SK-N-SH treated with all-trans-retinoic acid at 6 μM for 48 hours (cell line): Measurements from ENCODE around the gene GLRX3.

Source experiments
- ATAC-seq: fragments of 200-7000 bp; cut with Tn5 transposase; 3 replicates; pipeline ENCODE4 v1.9.1; 2020; ENCODE audit warnings: mild to moderate bottlenecking, moderate library complexity
- ARNTL ChIP-seq: fragments of 450-650 bp; formaldehyde crosslinking; IDR thresholded peaks from 2 replicates; pipeline ENCODE4 v1.5.0; 2020; ENCODE audit warnings: low read depth, mild to moderate bottlenecking, moderate library complexity, borderline replicate concordance
- ESRRG ChIP-seq: fragments of 250-450 bp; sonication (Bioruptor Pico); IDR thresholded peaks from 2 replicates; pipeline ENCODE4 v1.6.1; 2021; ENCODE audit warnings: mild to moderate bottlenecking
- GLIS3 ChIP-seq: fragments of 250-450 bp; sonication (Bioruptor Pico); IDR thresholded peaks from 2 replicates; pipeline ENCODE4 v1.5.0; 2020; ENCODE audit warnings: mild to moderate bottlenecking, moderate library complexity
- ISL1 ChIP-seq: fragments of 250-450 bp; sonication (Bioruptor Pico); IDR thresholded peaks from 2 replicates; pipeline ENCODE4 v2.1.2; 2022; ENCODE audit warnings: mild to moderate bottlenecking, moderate library complexity
- PPARA ChIP-seq: fragments of 250-450 bp; sonication (Bioruptor Pico); IDR thresholded peaks from 2 replicates; pipeline ENCODE4 v1.5.0; 2020; ENCODE audit warnings: mild to moderate bottlenecking, borderline replicate concordance
- RARB ChIP-seq: fragments of 250-450 bp; sonication (Bioruptor Pico); IDR thresholded peaks from 2 replicates; pipeline ENCODE4 v1.8.0; 2021; ENCODE audit warnings: mild to moderate bottlenecking, moderate library complexity
- SNAI2 ChIP-seq: fragments of 250-450 bp; sonication (Bioruptor Pico); IDR thresholded peaks from 2 replicates; pipeline ENCODE4 v1.5.0; 2020; ENCODE audit warnings: mild to moderate bottlenecking, moderate library complexity
- TOX ChIP-seq: fragments of 250-450 bp; sonication (Bioruptor Pico); IDR thresholded peaks from 2 replicates; pipeline ENCODE4 v1.8.0; 2021; ENCODE audit warnings: mild to moderate bottlenecking, moderate library complexity, borderline replicate concordance
- ZC3H10 ChIP-seq: fragments of 250-450 bp; sonication (Bioruptor Pico); IDR thresholded peaks from 2 replicates; pipeline ENCODE4 v1.5.1; 2021; ENCODE audit warnings: mild to moderate bottlenecking, moderate library complexity
- ZFP30 ChIP-seq: fragments of 450-650 bp; formaldehyde crosslinking; IDR thresholded peaks from 2 replicates; pipeline ENCODE4 v1.5.0; 2022; ENCODE audit warnings: mild to moderate bottlenecking, moderate library complexity
- ZNF565 ChIP-seq: fragments of 450-650 bp; formaldehyde crosslinking; conservative IDR thresholded peaks from 2 replicates; pipeline ENCODE4 v1.5.0; 2020; ENCODE audit warnings: low read depth, mild to moderate bottlenecking, moderate library complexity
- ZNF70 ChIP-seq: fragments of 450-650 bp; formaldehyde crosslinking; IDR thresholded peaks from 2 replicates; pipeline ENCODE4 v1.5.0; 2020; ENCODE audit warnings: mild to moderate bottlenecking, moderate library complexity
- ZNF8 ChIP-seq: fragments of 450-650 bp; formaldehyde crosslinking; IDR thresholded peaks from 2 replicates; pipeline ENCODE4 v1.5.0; 2020; ENCODE audit warnings: mild to moderate bottlenecking, moderate library complexity
- TF ChIP-seq, protein P1 (sequence below): fragments of 250-450 bp; sonication (Bioruptor Pico); IDR thresholded peaks from 2 replicates; pipeline ENCODE4 v1.5.1; 2021; ENCODE audit warnings: mild to moderate bottlenecking, moderate library complexity
- TF ChIP-seq, protein P2 (sequence below): fragments of 250-450 bp; sonication (Bioruptor Pico); IDR thresholded peaks from 2 replicates; pipeline ENCODE4 v1.5.0; 2020; ENCODE audit warnings: mild to moderate bottlenecking, moderate library complexity
- TF ChIP-seq, protein P3 (sequence below): fragments of 250-450 bp; sonication (Bioruptor Pico); IDR thresholded peaks from 2 replicates; pipeline ENCODE4 v1.8.0; 2021; ENCODE audit warnings: low read depth, mild to moderate bottlenecking, moderate library complexity, borderline replicate concordance
- TF ChIP-seq, protein P4 (sequence below): fragments of 250-450 bp; sonication (Bioruptor Pico); IDR thresholded peaks from 2 replicates; pipeline ENCODE4 v1.5.1; 2020; ENCODE audit warnings: low read depth, mild to moderate bottlenecking, moderate library complexity

The GLRX3 gene

DNA sequence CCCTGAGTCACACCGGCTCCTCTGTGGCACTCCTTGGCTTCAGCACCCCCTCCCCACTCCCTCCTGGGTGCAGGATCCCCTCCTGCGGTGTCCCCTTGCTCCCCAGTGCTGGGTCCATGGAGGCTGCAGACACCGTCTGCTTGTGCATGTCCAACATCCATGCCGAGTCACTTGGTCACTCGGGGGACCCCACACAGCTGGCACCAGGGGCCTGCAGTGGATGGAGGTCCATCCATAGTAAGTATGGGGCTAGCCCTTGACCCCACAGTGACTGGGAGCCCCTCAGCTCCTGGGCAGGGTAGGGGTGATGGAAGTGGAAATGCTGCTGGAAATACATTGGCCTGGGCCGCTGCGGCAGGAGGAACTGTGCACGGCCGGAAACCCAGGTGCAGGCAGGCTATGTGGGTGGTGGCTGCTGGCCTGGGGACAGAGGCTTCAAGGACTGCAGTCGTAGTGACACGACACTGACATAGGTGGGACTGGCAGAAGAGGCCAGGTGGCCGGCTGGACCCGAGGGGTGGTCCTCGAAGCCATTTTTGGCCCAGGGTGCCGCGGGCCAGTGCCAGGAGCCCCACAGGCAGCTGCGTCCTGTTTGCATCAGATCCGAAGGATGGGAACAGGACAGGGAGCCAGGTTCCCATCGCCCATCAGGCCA, 58.9 kb downstream of the GLRX3 start (continued):
- TF ChIP-seq, protein P1, sequence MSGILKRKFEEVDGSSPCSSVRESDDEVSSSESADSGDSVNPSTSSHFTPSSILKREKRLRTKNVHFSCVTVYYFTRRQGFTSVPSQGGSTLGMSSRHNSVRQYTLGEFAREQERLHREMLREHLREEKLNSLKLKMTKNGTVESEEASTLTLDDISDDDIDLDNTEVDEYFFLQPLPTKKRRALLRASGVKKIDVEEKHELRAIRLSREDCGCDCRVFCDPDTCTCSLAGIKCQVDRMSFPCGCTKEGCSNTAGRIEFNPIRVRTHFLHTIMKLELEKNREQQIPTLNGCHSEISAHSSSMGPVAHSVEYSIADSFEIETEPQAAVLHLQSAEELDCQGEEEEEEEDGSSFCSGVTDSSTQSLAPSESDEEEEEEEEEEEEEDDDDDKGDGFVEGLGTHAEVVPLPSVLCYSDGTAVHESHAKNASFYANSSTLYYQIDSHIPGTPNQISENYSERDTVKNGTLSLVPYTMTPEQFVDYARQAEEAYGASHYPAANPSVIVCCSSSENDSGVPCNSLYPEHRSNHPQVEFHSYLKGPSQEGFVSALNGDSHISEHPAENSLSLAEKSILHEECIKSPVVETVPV = no peak
- TF ChIP-seq ISL1 = no peak
- TF ChIP-seq, protein P2, sequence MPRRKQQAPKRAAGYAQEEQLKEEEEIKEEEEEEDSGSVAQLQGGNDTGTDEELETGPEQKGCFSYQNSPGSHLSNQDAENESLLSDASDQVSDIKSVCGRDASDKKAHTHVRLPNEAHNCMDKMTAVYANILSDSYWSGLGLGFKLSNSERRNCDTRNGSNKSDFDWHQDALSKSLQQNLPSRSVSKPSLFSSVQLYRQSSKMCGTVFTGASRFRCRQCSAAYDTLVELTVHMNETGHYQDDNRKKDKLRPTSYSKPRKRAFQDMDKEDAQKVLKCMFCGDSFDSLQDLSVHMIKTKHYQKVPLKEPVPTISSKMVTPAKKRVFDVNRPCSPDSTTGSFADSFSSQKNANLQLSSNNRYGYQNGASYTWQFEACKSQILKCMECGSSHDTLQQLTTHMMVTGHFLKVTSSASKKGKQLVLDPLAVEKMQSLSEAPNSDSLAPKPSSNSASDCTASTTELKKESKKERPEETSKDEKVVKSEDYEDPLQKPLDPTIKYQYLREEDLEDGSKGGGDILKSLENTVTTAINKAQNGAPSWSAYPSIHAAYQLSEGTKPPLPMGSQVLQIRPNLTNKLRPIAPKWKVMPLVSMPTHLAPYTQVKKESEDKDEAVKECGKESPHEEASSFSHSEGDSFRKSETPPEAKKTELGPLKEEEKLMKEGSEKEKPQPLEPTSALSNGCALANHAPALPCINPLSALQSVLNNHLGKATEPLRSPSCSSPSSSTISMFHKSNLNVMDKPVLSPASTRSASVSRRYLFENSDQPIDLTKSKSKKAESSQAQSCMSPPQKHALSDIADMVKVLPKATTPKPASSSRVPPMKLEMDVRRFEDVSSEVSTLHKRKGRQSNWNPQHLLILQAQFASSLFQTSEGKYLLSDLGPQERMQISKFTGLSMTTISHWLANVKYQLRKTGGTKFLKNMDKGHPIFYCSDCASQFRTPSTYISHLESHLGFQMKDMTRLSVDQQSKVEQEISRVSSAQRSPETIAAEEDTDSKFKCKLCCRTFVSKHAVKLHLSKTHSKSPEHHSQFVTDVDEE (CRISPR knock-in tag) = no peak

DNA sequence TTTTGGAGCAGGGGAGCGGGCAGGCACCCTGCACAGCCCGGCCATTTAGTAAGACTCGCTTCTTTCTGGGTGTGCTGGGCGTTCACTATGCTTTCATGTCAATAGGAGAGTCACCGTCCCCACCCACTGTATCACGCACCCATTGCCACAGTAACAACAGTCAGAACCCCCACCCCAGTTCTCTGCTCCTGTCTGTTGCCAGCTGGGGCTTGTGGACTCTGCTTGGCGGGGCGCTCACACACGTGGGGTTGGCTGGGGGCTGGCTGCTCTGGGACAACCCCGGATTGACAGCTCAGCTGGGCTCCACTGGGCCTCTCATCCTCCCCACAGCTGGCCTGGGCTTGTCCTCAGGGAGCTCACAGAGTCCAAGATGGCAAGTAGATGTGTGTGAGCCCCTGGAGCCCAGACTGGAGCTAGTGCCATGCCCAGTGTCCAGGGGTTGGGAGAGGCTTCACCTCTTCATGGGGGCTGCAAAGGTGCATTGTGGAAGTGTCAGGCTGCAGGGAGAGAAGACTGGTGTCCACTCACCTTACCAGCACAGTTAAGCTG, 59.6 kb downstream of the GLRX3 start:
- ATAC-seq = no peak

DNA sequence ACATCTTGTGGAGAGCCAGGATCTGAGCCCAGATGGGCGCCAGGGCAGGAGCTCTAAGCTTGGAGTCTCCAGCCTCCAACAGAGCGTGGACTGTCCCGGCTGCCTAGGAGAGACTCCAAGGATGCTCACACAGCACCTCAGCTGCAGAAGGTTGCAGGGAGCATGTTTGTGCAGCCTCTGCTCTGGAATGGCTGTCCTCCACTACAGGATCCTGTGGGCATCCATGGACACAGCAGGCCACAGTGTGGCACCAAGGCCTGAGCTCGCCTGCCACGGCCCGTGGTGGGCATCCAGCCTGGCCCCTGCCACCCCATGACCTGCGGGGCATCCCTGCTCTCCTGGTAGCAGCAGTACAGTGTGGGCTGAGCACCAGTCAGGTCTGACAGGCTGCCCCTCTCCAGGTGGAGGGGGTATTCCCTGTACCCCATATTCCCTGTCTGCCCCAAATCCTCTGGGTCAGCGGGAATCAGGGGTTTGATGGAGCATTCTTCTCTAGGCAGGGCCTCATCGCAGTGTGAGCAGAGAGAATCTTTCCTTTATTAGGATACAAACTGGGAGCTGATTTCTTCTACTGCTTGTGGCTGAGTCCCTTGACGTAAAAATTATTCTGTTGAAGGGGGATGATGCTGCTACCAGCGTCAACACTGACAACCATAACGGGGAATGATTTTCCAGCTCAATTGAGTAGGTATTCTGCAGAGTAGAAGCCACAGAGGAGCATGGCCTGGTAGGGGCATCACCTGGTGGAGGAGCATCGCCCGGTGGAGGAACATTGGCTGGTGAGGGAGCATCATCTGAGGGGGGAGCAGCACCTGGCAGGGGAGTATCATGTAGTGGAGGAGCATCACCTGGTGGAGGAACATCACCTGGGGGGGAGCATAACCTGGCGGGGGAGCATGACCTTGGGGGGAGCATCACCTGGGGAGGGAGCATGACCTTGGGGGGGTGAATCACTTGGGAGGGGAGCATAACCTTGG, 60.6 kb downstream of the GLRX3 start:
- ATAC-seq = no peak
- TF ChIP-seq GLIS3 (no peak), ZNF565 (CRISPR knock-in tag) (no peak), PPARA (CRISPR knock-in tag) (no peak), ZC3H10 (CRISPR knock-in tag) (no peak), ZNF8 (no peak), ESRRG (CRISPR knock-in tag) (no peak), ISL1 (no peak), ZNF70 (CRISPR knock-in tag) (no peak), ZFP30 (CRISPR knock-in tag) (no peak), ARNTL (CRISPR knock-in tag) (no peak), SNAI2 (CRISPR knock-in tag) (no peak), TOX (CRISPR knock-in tag) (no peak), RARB (CRISPR knock-in tag) (no peak)
- TF ChIP-seq, protein P3, sequence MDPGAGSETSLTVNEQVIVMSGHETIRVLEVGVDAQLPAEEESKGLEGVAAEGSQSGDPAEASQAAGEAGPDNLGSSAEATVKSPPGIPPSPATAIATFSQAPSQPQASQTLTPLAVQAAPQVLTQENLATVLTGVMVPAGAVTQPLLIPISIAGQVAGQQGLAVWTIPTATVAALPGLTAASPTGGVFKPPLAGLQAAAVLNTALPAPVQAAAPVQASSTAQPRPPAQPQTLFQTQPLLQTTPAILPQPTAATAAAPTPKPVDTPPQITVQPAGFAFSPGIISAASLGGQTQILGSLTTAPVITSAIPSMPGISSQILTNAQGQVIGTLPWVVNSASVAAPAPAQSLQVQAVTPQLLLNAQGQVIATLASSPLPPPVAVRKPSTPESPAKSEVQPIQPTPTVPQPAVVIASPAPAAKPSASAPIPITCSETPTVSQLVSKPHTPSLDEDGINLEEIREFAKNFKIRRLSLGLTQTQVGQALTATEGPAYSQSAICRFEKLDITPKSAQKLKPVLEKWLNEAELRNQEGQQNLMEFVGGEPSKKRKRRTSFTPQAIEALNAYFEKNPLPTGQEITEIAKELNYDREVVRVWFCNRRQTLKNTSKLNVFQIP (CRISPR knock-in tag) = no peak
- TF ChIP-seq, protein P4, sequence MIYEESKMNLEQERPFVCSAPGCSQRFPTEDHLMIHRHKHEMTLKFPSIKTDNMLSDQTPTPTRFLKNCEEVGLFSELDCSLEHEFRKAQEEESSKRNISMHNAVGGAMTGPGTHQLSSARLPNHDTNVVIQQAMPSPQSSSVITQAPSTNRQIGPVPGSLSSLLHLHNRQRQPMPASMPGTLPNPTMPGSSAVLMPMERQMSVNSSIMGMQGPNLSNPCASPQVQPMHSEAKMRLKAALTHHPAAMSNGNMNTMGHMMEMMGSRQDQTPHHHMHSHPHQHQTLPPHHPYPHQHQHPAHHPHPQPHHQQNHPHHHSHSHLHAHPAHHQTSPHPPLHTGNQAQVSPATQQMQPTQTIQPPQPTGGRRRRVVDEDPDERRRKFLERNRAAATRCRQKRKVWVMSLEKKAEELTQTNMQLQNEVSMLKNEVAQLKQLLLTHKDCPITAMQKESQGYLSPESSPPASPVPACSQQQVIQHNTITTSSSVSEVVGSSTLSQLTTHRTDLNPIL (CRISPR knock-in tag) = no peak
- TF ChIP-seq, protein P2 (CRISPR knock-in tag) = no peak
- TF ChIP-seq, protein P1 = no peak

More for the DNA sequence above, 59.6 kb downstream of the GLRX3 start:
- TF ChIP-seq TOX (CRISPR knock-in tag) (no peak), RARB (CRISPR knock-in tag) (no peak)
- TF ChIP-seq, protein P1 = no peak
- TF ChIP-seq, all 23 proteins: peak for 0
